ENCODE measurements around the gene TSPAN18.

GRCh38 chr11:44835938-44836337 is 109.2 kb downstream of the TSPAN18 start:
- TF ChIP-seq CTCF (IDR thresholded peaks at IDR 0.05) (no peak), EP300 (IDR thresholded peaks at IDR 0.05) (no peak)

All from tibial nerve (tissue), 4 donors.